ENCODE data around the gene KIF3C. TPM values are rescaled to one million over a fixed set of nuclear protein-coding genes. Genes with fewer than 3 reads are reported as not detected.

KIF3C gene
- total RNA-seq, 1 donor from 2014 or later = 13.2 TPM

DNA sequence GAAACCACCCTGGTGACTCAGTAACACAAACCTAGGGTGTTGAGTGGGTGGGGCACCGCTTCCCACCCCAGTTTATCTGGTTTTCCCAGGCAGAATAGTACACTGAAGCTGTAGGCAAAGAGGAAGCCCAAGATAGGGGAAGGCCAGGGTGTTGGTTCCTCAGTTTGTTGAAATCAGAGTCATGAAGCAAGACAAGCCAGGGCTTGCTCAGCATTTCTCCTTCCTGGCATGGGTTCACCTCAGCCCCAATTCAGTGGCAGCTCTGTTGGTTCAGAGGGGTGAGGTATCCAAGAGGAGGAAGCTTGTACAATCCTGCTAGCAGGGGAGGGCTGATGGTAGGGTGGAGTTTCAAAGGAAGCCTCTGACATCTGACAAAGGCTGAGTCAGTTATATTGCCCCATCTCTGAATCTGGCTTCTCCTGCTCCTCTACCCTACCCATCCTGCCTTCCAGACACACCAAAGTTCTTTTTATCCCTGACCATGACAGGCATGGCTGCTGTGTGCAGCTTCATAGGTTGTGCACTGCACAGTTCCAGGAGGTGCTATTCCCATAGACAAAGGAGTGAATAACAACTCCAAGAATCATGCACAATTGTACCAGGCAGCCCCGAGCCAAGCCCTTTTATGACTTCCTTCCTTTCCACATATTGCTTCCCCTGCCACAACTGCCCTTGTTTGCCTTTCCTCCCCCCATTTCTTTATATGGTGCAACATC, 26.7 kb upstream of the KIF3C start:
- Histone ChIP-seq H2AFZ (replicated peaks) (no peak overlapping the region), H3K79me2 (ENCODE audit: low read depth) (no peaks in the 10 kb centered on the region), H3K9ac (no peak overlapping the region), H4K20me1 (ENCODE audit: low read depth) (peaks cover 7% of the 10 kb centered on the region), H3K4me1 (peaks cover 20% of the 10 kb centered on the region), H3K9me3 (ENCODE audit: low read depth) (no peaks in the 10 kb centered on the region), H3K27ac (no peak overlapping the region), H3K27me3 (no peaks in the 10 kb centered on the region), H3K4me3 (no peak overlapping the region), H3K4me2 (no peak overlapping the region), H3K36me3 (no peaks in the 10 kb centered on the region), H3F3A (ENCODE audit: low read depth) (peaks cover 24% of the 10 kb centered on the region)
- Mint-ChIP-seq H3K4me1 (peaks cover 21% of the 10 kb centered on the region), H3K27me3 (ENCODE audit: insufficient read depth, low read depth) (peaks cover 4% of the 10 kb centered on the region), H3K4me3 (no peak overlapping the region), H3K36me3 (no peaks in the 10 kb centered on the region), H3K27ac (no peak overlapping the region), H3K9me3 (peaks cover 4% of the 10 kb centered on the region)
- DNase-seq (ENCODE audit: low spot score) = no peak
- TF ChIP-seq EZH2phosphoT487 (IDR thresholded peaks at IDR 0.05) (no peak), CTCF (IDR thresholded peaks at IDR 0.05) (no peak), EZH2 (IDR thresholded peaks at IDR 0.05) (no peak)

GRCh38 chr2:26008095-26008494, 25.8 kb upstream of the KIF3C start:
- Mint-ChIP-seq H3K9me3 (peaks cover 4% of the 10 kb centered on the region), H3K4me1 (peaks cover 21% of the 10 kb centered on the region), H3K27me3 (ENCODE audit: insufficient read depth, low read depth) (peaks cover 4% of the 10 kb centered on the region), H3K4me3 (no peak overlapping the region), H3K36me3 (no peaks in the 10 kb centered on the region), H3K27ac (no peak overlapping the region)
- peaks cover 24% of the 10 kb centered on the region for H3F3A ChIP-seq (ENCODE audit: low read depth)
- no peaks in the 10 kb centered on the region for H3K79me2 ChIP-seq (ENCODE audit: low read depth)
- no peak overlapping the region for H3K4me2 ChIP-seq
- H3K4me3 ChIP-seq = no peak overlapping the region
- no peak for DNase-seq (ENCODE audit: low spot score)
- peaks cover 20% of the 10 kb centered on the region for H3K4me1 ChIP-seq
- H4K20me1 ChIP-seq (ENCODE audit: low read depth) = peaks cover 7% of the 10 kb centered on the region
- no peaks in the 10 kb centered on the region for H3K36me3 ChIP-seq
- no peaks in the 10 kb centered on the region for H3K9me3 ChIP-seq (ENCODE audit: low read depth)
- H3K9ac ChIP-seq = no peak overlapping the region
- no peaks in the 10 kb centered on the region for H3K27me3 ChIP-seq
- H3K27ac ChIP-seq = no peak overlapping the region
- TF ChIP-seq CTCF (IDR thresholded peaks at IDR 0.05) (no peak), EZH2 (IDR thresholded peaks at IDR 0.05) (no peak), EZH2phosphoT487 (IDR thresholded peaks at IDR 0.05) (no peak)
- no peak overlapping the region for H2AFZ ChIP-seq (replicated peaks)

GRCh38 chr2:26002632-26003310, 20.5 kb upstream of the KIF3C start:
- Mint-ChIP-seq H3K4me3 (no peak overlapping the region), H3K4me1 (peaks cover 4% of the 10 kb centered on the region), H3K27me3 (ENCODE audit: insufficient read depth, low read depth) (peaks cover 3% of the 10 kb centered on the region), H3K9me3 (peaks cover 2% of the 10 kb centered on the region), H3K36me3 (no peaks in the 10 kb centered on the region), H3K27ac (peak overlapping the region; percentile 43)
- no peak overlapping the region for H2AFZ ChIP-seq (replicated peaks)
- H3K9me3 ChIP-seq (ENCODE audit: low read depth) = no peaks in the 10 kb centered on the region
- H3K4me3 ChIP-seq = no peak overlapping the region
- H4K20me1 ChIP-seq (ENCODE audit: low read depth) = no peaks in the 10 kb centered on the region
- H3F3A ChIP-seq (ENCODE audit: low read depth) = peaks cover 1% of the 10 kb centered on the region
- H3K27me3 ChIP-seq = no peaks in the 10 kb centered on the region
- DNase-seq (ENCODE audit: low spot score) = no peak
- no peak overlapping the region for H3K4me2 ChIP-seq
- H3K27ac ChIP-seq = no peak overlapping the region
- H3K79me2 ChIP-seq (ENCODE audit: low read depth) = no peaks in the 10 kb centered on the region
- H3K36me3 ChIP-seq = no peaks in the 10 kb centered on the region
- no peaks in the 10 kb centered on the region for H3K4me1 ChIP-seq
- no peak overlapping the region for H3K9ac ChIP-seq
- TF ChIP-seq CTCF (IDR thresholded peaks at IDR 0.05) = no peak
- TF ChIP-seq EZH2 (IDR thresholded peaks at IDR 0.05) = no peak
- TF ChIP-seq EZH2phosphoT487 (IDR thresholded peaks at IDR 0.05) = no peak
